ENCODE data around the gene SINHCAF. TPM values are rescaled to one million over a fixed set of nuclear protein-coding genes. Genes with fewer than 3 reads are reported as not detected.

The SINHCAF gene
- total RNA-seq, 2 experiments from 2014 or later: 107 to 123 TPM

- POLR2A ChIA-PET: interaction anchor here (1.2 to 2.8 kb wide), 3 partner anchors 8 to 46 kb away, joined by 3 to 13 read pairs (median 9); partner anchors contain the start of gene SINHCAF
- H3K4me1 Mint-ChIP-seq: peaks cover 21% of the 10 kb centered on the region
- H3K9me3 Mint-ChIP-seq: no peaks in the 10 kb centered on the region
- H3K4me3 Mint-ChIP-seq: no peak overlapping the region
- H3K27me3 Mint-ChIP-seq: no peaks in the 10 kb centered on the region
- no peak overlapping the region for H3K27ac Mint-ChIP-seq
- CTCF ChIA-PET: interaction anchor here (1.2 to 2.3 kb wide), 3 partner anchors 15 to 110 kb away, joined by 3 to 8 read pairs (median 7); no protein-coding TSS in a partner anchor
- no peak for DNase-seq
- no peaks in the 10 kb centered on the region for H3K36me3 Mint-ChIP-seq (ENCODE audit: low read depth)
Observed at GRCh38 chr12:31361730-31362114, 35.8 kb upstream of the SINHCAF start.

GRCh38 chr12:31355747-31356107, 29.8 kb upstream of the SINHCAF start:
- no peak for DNase-seq
- no peaks in the 10 kb centered on the region for H3K4me1 Mint-ChIP-seq
- ChIA-PET CTCF (interaction anchor here (0.6 kb wide), 1 partner anchor 279 kb away, joined by 3 read pairs; no protein-coding TSS in a partner anchor), POLR2A (no interaction called here)
- no peak overlapping the region for H3K27ac Mint-ChIP-seq
- no peak overlapping the region for H3K4me3 Mint-ChIP-seq
- H3K27me3 Mint-ChIP-seq: no peaks in the 10 kb centered on the region
- H3K9me3 Mint-ChIP-seq: no peaks in the 10 kb centered on the region
- no peaks in the 10 kb centered on the region for H3K36me3 Mint-ChIP-seq (ENCODE audit: low read depth)

GRCh38 chr12:31353750-31354708, 28.1 kb upstream of the SINHCAF start:
- H3K27ac Mint-ChIP-seq: no peak overlapping the region
- H3K9me3 Mint-ChIP-seq: no peaks in the 10 kb centered on the region
- ChIA-PET POLR2A (no interaction called here), CTCF (interaction anchor here (1.5 kb wide), 1 partner anchor 9 kb away, joined by 4 read pairs; no protein-coding TSS in a partner anchor)
- no peaks in the 10 kb centered on the region for H3K36me3 Mint-ChIP-seq (ENCODE audit: low read depth)
- no peak for DNase-seq
- H3K27me3 Mint-ChIP-seq: peaks cover 13% of the 10 kb centered on the region
- no peak overlapping the region for H3K4me3 Mint-ChIP-seq
- no peaks in the 10 kb centered on the region for H3K4me1 Mint-ChIP-seq

- Mint-ChIP-seq H3K9me3 (no peaks in the 10 kb centered on the region), H3K27me3 (peaks cover 15% of the 10 kb centered on the region), H3K4me1 (no peaks in the 10 kb centered on the region), H3K4me3 (no peak overlapping the region), H3K36me3 (ENCODE audit: low read depth) (no peaks in the 10 kb centered on the region), H3K27ac (no peak overlapping the region)
- DNase-seq: no peak
- ChIA-PET POLR2A (interaction anchor here (1.3 kb wide), 1 partner anchor 20 kb away, joined by 4 read pairs; the partner anchor contains the start of gene SINHCAF), CTCF (interaction anchor here (1.0 kb wide), 1 partner anchor 16 kb away, joined by 3 read pairs; no protein-coding TSS in a partner anchor)
Observed at GRCh38 chr12:31346267-31346666, 20.3 kb upstream of the SINHCAF start.

- H3K36me3 Mint-ChIP-seq (ENCODE audit: low read depth): no peaks in the 10 kb centered on the region
- H3K9me3 Mint-ChIP-seq: no peaks in the 10 kb centered on the region
- H3K27me3 Mint-ChIP-seq: peaks cover 2% of the 10 kb centered on the region
- H3K27ac Mint-ChIP-seq: no peak overlapping the region
- ChIA-PET POLR2A (no interaction called here), CTCF (no interaction called here)
- H3K4me1 Mint-ChIP-seq: no peaks in the 10 kb centered on the region
- no peak for DNase-seq
- H3K4me3 Mint-ChIP-seq: no peak overlapping the region
Observed at GRCh38 chr12:31343139-31343538, 17.2 kb upstream of the SINHCAF start.

GRCh38 chr12:31342286-31342685, 16.3 kb upstream of the SINHCAF start:
- CTCF ChIA-PET: no interaction called here
- no peak for DNase-seq

GRCh38 chr12:31339831-31340622, 14.1 kb upstream of the SINHCAF start:
- CTCF ChIA-PET: no interaction called here
- no peak for DNase-seq
- no peaks in the 10 kb centered on the region for H3K4me1 Mint-ChIP-seq
- no peaks in the 10 kb centered on the region for H3K36me3 Mint-ChIP-seq (ENCODE audit: low read depth)
- no peaks in the 10 kb centered on the region for H3K9me3 Mint-ChIP-seq
- no peak overlapping the region for H3K4me3 Mint-ChIP-seq
- no peak overlapping the region for H3K27ac Mint-ChIP-seq
- POLR2A ChIA-PET: no interaction called here
- no peaks in the 10 kb centered on the region for H3K27me3 Mint-ChIP-seq

More at GRCh38 chr12:31342286-31342685, 16.3 kb upstream of the SINHCAF start:
- POLR2A ChIA-PET: no interaction called here
- Mint-ChIP-seq H3K9me3 (no peaks in the 10 kb centered on the region), H3K4me1 (no peaks in the 10 kb centered on the region), H3K27ac (no peak overlapping the region), H3K27me3 (peaks cover 2% of the 10 kb centered on the region), H3K36me3 (ENCODE audit: low read depth) (no peaks in the 10 kb centered on the region), H3K4me3 (no peak overlapping the region)

- DNase-seq: no peak
- no peaks in the 10 kb centered on the region for H3K9me3 Mint-ChIP-seq
- H3K36me3 Mint-ChIP-seq (ENCODE audit: low read depth): no peaks in the 10 kb centered on the region
- no peaks in the 10 kb centered on the region for H3K27me3 Mint-ChIP-seq
- H3K27ac Mint-ChIP-seq: no peak overlapping the region
- H3K4me1 Mint-ChIP-seq: no peaks in the 10 kb centered on the region
- ChIA-PET CTCF (interaction anchor here (0.5 to 1.3 kb wide), 2 partner anchors 9 to 21 kb away, joined by 3 to 4 read pairs; no protein-coding TSS in a partner anchor), POLR2A (interaction anchor here (0.8 to 1.0 kb wide), 2 partner anchors 12 to 15 kb away, joined by 3 to 4 read pairs; no protein-coding TSS in a partner anchor)
- no peak overlapping the region for H3K4me3 Mint-ChIP-seq
Observed at GRCh38 chr12:31337952-31338351, 12.0 kb upstream of the SINHCAF start.

GRCh38 chr12:31331242-31331641, 5.3 kb upstream of the SINHCAF start:
- Mint-ChIP-seq H3K27ac (no peak overlapping the region), H3K9me3 (no peaks in the 10 kb centered on the region), H3K36me3 (ENCODE audit: low read depth) (no peaks in the 10 kb centered on the region), H3K4me1 (peaks cover 8% of the 10 kb centered on the region), H3K27me3 (peaks cover 9% of the 10 kb centered on the region), H3K4me3 (no peak overlapping the region)
- no peak for DNase-seq
- ChIA-PET POLR2A (no interaction called here), CTCF (interaction anchor here (1.4 kb wide), 1 partner anchor 59 kb away, joined by 3 read pairs; no protein-coding TSS in a partner anchor)

DNA sequence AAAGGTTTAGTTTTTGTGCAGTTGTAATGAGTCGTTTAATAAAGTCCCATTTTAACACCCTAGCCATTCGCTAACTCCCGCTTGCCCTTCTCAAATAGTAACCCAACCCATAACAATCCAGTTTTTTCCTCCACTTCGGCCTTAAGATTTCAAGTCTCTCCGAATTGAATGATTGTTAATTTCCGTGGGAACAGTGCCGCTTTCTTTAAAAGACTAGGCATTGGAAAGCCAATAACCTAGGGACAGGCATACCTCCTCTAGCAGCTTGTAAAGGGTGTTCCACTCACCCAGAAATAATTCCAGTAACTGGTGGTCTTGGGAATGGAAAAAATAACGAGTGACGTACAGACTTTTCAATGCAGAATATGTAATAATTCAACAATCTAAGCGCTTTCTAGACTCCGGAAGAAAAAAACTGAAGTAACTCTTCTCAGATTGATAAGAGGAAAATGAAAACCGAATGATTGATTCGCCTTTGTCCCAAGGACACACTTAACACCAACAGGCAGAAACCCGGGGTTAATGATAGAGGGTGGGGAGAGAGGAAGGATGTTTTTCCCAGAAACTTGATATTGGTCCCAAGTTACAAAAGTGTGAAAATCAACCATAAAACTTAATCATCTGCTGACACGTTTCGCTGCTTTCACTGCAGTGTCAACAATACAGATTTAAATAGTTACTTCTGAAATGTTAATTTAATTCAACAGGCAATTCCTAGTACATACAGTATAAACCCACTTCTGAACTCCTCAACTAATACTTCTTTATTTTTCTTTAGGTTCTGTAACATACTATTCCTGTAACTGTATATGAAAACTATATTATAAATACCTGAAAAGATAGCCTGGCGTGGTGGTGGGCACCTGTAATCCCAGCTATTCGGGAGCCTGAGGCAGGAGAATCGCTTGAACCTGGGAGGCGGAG, 1.0 kb upstream of the SINHCAF start:
- H3K4me1 Mint-ChIP-seq: peaks cover 18% of the 10 kb centered on the region
- H3K27ac Mint-ChIP-seq: no peak overlapping the region
- DNase-seq: no peak
- peak overlapping the region; percentile 82 for H3K4me3 Mint-ChIP-seq
- ChIA-PET POLR2A (interaction anchor here (0.6 to 1.4 kb wide), 16 partner anchors 8 to 807 kb away, joined by 3 to 13 read pairs (median 4); partner anchors contain the start of genes AMN1, DDX11 and DENND5B), CTCF (interaction anchor here (0.9 to 1.1 kb wide), 2 partner anchors 10 to 55 kb away, joined by 7 to 9 read pairs; no protein-coding TSS in a partner anchor)
- peaks cover 9% of the 10 kb centered on the region for H3K36me3 Mint-ChIP-seq (ENCODE audit: low read depth)
- H3K27me3 Mint-ChIP-seq: peaks cover 4% of the 10 kb centered on the region
- no peaks in the 10 kb centered on the region for H3K9me3 Mint-ChIP-seq

- POLR2A ChIA-PET: interaction anchor here (0.7 to 1.4 kb wide), 7 partner anchors 8 to 1999 kb away, joined by 3 to 13 read pairs (median 3); no protein-coding TSS in a partner anchor
- H3K4me1 Mint-ChIP-seq: peaks cover 33% of the 10 kb centered on the region
- peaks cover 12% of the 10 kb centered on the region for H3K36me3 Mint-ChIP-seq (ENCODE audit: low read depth)
- peaks cover under 1% of the 10 kb centered on the region for H3K27me3 Mint-ChIP-seq
- no peaks in the 10 kb centered on the region for H3K9me3 Mint-ChIP-seq
- CTCF ChIA-PET: interaction anchor here (1.1 kb wide), 1 partner anchor 54 kb away, joined by 9 read pairs; no protein-coding TSS in a partner anchor
- peak; percentile 32 for DNase-seq
- peak overlapping the region; percentile 82 for H3K4me3 Mint-ChIP-seq
- peak overlapping the region; percentile 95 for H3K27ac Mint-ChIP-seq
Observed at GRCh38 chr12:31325524-31325875, 450 bp downstream of the SINHCAF start.
